GM06990 (cell line): ENCODE measurements around the gene STPG3.

Experiments
- DNase-seq: peaks from one replicate; pipeline ENCODE4 v3.0.0-alpha.2; 2011; ENCODE audit not compliant: insufficient read length; ENCODE audit errors: extremely low read depth
- H3K27me3 ChIP-seq: replicated peaks from 2 replicates; pipeline ENCODE4 v1.6.0; 2011; ENCODE audit warnings: low read length; ENCODE audit not compliant: control insufficient read depth, insufficient read depth
- H3K36me3 ChIP-seq: 2 replicates; pipeline ENCODE4 v1.5.1; 2011; ENCODE audit warnings: low read length; ENCODE audit not compliant: control insufficient read depth, insufficient read depth
- H3K4me3 ChIP-seq: replicated peaks from 2 replicates; pipeline ENCODE4 v1.5.1; 2011; ENCODE audit warnings: low read depth, mild to moderate bottlenecking, control low read depth, low read length
- CTCF ChIP-seq: IDR thresholded peaks from 2 replicates; pipeline ENCODE4 v1.5.1; 2011; ENCODE audit warnings: low read length, control low read depth, mild to moderate bottlenecking, inconsistent platforms; ENCODE audit not compliant: insufficient read depth, poor library complexity, severe bottlenecking

Gene STPG3

DNA sequence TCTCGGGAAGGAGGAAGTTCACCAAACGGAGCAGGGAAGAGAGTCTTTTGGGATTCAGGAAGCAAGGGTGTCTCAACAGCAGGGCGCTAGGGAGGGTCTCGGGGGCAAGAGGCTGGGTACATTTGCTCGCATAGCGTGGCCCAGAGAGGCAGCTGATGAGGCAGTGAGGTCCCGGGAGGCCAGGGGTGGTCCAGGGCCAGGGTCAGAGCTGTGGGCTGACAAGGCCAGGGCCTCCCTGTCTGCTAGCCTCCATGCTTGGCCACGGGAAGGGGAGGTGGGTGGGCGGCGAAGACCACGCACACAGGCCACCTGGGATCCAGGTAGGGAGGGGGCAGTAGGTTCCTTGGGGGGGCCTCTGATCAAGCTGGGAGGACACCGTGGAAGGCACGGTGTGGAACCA lies 39.6 kb upstream of the STPG3 start:
- DNase-seq, result no peak
- H3K27me3 ChIP-seq, result no peaks in the 10 kb centered on the region
- TF ChIP-seq CTCF, result no peak
- no peak overlapping the region for H3K4me3 ChIP-seq
- H3K36me3 ChIP-seq, result peaks cover 15% of the 10 kb centered on the region

DNA sequence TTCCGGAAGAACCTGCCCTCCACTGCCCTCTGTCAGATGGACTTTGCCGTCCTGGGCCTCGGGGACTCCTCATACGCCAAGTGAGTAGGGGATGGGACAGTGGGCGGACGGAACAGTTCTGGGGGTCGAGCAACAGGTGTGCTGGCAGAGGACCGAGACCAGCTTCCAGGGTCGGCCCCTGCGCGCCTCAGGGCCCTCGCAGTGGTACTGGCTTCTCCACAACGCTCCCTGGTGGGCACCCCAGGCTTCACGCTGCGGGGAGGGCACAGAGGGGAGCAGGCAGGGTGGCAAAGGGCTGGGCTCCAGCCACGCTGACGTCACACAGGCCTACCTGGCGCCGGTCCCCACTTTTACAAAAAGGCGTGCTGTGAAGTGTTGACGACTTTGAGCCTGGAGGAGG lies 38.6 kb upstream of the STPG3 start:
- no peak overlapping the region for H3K4me3 ChIP-seq
- H3K27me3 ChIP-seq, result no peaks in the 10 kb centered on the region
- no peak for DNase-seq
- H3K36me3 ChIP-seq, result peaks cover 15% of the 10 kb centered on the region
- no peak for TF ChIP-seq CTCF

GRCh38 chr9:137213160-137214060 lies 37.7 kb upstream of the STPG3 start:
- Histone ChIP-seq H3K27me3 (no peaks in the 10 kb centered on the region), H3K36me3 (peaks cover 15% of the 10 kb centered on the region), H3K4me3 (no peak overlapping the region)
- TF ChIP-seq CTCF, result peak; percentile 5
- DNase-seq, result no peak

- DNase-seq, result no peak
Measured at GRCh38 chr9:137214620-137215019, 36.5 kb upstream of the STPG3 start.

DNA sequence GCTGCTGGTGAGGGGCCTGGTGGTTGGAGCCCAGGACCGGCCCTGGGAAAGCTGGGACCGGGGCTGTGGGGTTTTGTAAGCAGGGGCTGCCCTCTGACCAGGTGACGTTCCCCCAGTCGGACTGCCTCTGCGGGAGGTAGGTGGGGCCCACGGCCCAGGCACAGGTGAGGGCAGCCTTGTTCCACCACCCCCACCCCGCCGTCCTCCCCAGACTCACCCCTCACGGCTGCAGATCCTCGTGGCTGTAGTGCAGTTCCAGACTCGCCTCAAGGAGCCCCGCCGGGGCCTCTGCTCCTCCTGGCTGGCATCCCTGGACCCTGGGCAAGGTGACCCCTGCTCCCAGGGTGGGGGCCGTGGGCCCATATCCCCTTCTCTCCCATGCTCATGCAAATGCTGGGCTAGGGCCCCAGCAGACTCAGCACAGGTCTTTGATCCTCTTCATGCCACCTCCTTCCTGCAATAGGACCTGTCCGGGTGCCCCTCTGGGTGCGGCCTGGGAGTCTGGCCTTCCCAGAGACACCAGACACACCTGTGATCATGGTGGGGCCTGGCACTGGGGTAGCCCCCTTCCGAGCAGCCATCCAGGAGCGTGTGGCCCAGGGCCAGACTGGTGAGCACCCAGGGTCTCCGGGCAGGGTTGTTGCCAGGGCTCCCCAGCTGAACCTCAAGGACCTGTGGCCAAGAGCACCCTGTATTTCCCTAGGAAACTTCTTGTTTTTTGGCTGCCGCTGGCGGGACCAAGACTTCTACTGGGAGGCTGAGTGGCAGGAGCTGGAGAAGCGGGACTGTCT lies 35.7 kb upstream of the STPG3 start:
- Histone ChIP-seq H3K4me3 (no peak overlapping the region), H3K36me3 (peaks cover 10% of the 10 kb centered on the region), H3K27me3 (no peaks in the 10 kb centered on the region)
- no peak for TF ChIP-seq CTCF
- DNase-seq, result no peak

More at GRCh38 chr9:137214620-137215019, 36.5 kb upstream of the STPG3 start:
- peaks cover 10% of the 10 kb centered on the region for H3K36me3 ChIP-seq
- H3K27me3 ChIP-seq, result no peaks in the 10 kb centered on the region
- no peak for TF ChIP-seq CTCF
- no peak overlapping the region for H3K4me3 ChIP-seq
